ENCODE results near the gene SLC1A3. TPM values are rescaled to one million over a fixed set of nuclear protein-coding genes. Genes with fewer than 3 reads are reported as not detected.
A peak's percentile ranks its signal among the peaks of the same experiment; 100 is the strongest.

The SLC1A3 gene
- total and polyA plus RNA-seq, 10 of the 15 experiments (the other 5 are each of a cell fraction or from before 2014, with no cell fraction given), result 0.23 to 4.4 (median 3.3) TPM

DNA sequence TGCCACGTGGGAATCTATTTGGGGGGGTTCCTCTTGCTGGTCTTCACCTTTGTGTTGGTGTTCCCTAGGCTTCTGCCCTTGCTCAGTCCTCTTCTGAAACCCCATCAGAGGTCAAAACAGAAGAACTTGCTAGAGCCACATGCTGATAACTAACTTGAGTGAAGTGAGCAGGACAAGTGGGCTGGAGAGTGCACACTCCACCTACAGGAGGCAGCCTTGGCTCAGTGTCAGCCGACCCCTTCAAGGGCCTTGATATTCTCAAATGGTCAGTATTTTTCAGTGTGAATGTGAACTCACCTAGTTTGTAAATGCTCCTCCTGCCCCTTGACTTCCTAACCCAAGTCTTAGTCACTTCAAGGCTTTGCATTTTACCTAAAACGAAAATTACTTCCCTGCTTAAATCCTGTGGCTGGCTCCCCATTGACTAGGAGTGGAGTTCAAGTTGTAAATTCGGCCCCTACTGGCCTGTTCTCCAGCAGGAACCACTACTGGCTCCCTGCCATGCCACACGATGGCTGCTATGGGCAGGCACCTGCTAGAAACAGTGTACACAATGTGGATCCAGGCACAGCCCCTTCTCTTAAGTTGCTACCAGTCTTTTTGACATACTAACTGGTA lies 3.6 kb upstream of the SLC1A3 start:
- Histone ChIP-seq H3K27ac (ENCODE audit: control insufficient read depth, insufficient read depth) (no peak overlapping the region), H3K4me1 (ENCODE audit: control insufficient read depth, insufficient read depth, low read length) (no peaks in the 10 kb centered on the region), H3K36me3 (ENCODE audit: control insufficient read depth in 2 of 2, insufficient read depth in 2 of 2, low read length in 1 of 2) (no peaks in the 10 kb centered on the region), H4K20me1 (ENCODE audit: control insufficient read depth, insufficient read depth) (no peaks in the 10 kb centered on the region), H3K4me3 (no peak overlapping the region), H3K9me3 (replicated peaks; ENCODE audit: control insufficient read depth, insufficient read depth, low read length) (no peaks in the 10 kb centered on the region), H3K4me2 (ENCODE audit: control insufficient read depth, insufficient read depth) (no peak overlapping the region), H3K9ac (ENCODE audit: control insufficient read depth, insufficient read depth, low read length) (no peak overlapping the region), H2AFZ (ENCODE audit: control insufficient read depth, low read depth, low read length) (no peak overlapping the region), H3K79me2 (ENCODE audit: control insufficient read depth, insufficient read depth, low read length) (no peaks in the 10 kb centered on the region), H3K27me3 (replicated peaks in 1 of 2; ENCODE audit: control insufficient read depth in 2 of 2, insufficient read depth in 2 of 2, low read length in 1 of 2) (no peaks in the 10 kb centered on the region)
- intact Hi-C loops (cut with micrococcal nuclease; ENCODE audit: unreplicated experiment), result loop anchor here (2.0 kb wide), 1 partner anchor 88 kb away; no protein-coding TSS in a partner anchor
- CTCF ChIA-PET, result interaction anchor here (0.8 kb wide), 1 partner anchor 94 kb away, joined by 3 read pairs; no protein-coding TSS in a partner anchor
- 1% methylated on average over 5 of the region's 5 CpGs for WGBS (ENCODE audit: insufficient coverage, insufficient replicate concordance, low lambda C conversion rate, missing lambda C conversion rate)
- ATAC-seq, result peak; percentile 44
- SMC1A ChIA-PET (ENCODE audit: uncharacterized antibody, unreplicated experiment), result no interaction called here
- no peak for DNase-seq (ENCODE audit: low read depth, low spot score)
- RAD21 ChIA-PET (ENCODE audit: unreplicated experiment), result no interaction called here
- TF ChIP-seq TAF1 (IDR thresholded peaks at IDR 0.05; ENCODE audit: borderline replicate concordance, low read depth, low read length) (no peak), RAD21 (IDR thresholded peaks at IDR 0.05; ENCODE audit: insufficient read depth, low read depth, low read length) (peak; percentile 53; the same call in 1 of the 2 replicates)
- TF ChIP-seq, protein P1, sequence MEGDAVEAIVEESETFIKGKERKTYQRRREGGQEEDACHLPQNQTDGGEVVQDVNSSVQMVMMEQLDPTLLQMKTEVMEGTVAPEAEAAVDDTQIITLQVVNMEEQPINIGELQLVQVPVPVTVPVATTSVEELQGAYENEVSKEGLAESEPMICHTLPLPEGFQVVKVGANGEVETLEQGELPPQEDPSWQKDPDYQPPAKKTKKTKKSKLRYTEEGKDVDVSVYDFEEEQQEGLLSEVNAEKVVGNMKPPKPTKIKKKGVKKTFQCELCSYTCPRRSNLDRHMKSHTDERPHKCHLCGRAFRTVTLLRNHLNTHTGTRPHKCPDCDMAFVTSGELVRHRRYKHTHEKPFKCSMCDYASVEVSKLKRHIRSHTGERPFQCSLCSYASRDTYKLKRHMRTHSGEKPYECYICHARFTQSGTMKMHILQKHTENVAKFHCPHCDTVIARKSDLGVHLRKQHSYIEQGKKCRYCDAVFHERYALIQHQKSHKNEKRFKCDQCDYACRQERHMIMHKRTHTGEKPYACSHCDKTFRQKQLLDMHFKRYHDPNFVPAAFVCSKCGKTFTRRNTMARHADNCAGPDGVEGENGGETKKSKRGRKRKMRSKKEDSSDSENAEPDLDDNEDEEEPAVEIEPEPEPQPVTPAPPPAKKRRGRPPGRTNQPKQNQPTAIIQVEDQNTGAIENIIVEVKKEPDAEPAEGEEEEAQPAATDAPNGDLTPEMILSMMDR (IDR thresholded peaks at IDR 0.05 in 2 of 3, conservative IDR thresholded peaks at IDR 0.05 in 1 of 3; ENCODE audit: control insufficient read depth in 2 of 3, extremely low read depth in 1 of 3, insufficient read depth in 1 of 3, low read depth in 3 of 3, low read length in 3 of 3), result peak; percentile 18 to 32 (median 20); a peak in 3 of 6 replicates
- POLR2A ChIA-PET, result no interaction called here
- BruUV-seq (replicated peaks), result no TSS peak
- in situ Hi-C loops (cut with MboI), result no loop called here
- FAIRE-seq, result no peak

DNA sequence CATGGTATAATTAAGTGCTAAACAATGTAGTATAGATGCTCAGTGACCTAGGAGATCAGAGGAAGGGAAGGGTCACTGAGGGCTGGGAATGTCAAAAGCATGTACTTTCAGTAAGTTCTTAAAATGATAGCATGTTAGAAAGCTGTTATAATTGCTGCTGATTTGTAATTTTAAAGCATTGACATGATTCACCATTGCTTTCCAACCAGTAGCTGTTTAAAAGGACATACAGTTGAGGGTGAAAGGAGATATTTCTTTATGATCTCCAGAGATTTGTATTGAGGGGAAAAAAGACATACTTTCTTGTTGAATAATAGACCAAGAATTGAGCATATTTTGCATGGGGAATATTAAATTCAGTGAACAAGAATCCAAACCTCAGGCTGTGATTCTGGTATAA lies 1.2 kb upstream of the SLC1A3 start:
- TF ChIP-seq KDM1A (IDR thresholded peaks at IDR 0.05; ENCODE audit: borderline replicate concordance) (no peak), EED (IDR thresholded peaks at IDR 0.05; ENCODE audit: low read depth) (no peak), ZNF687 (IDR thresholded peaks at IDR 0.05) (no peak), CBFB (IDR thresholded peaks at IDR 0.05; ENCODE audit: low read depth) (no peak), TBL1XR1 (IDR thresholded peaks at IDR 0.05; ENCODE audit: low read depth, low read length) (no peak), BRCA1 (IDR thresholded peaks at IDR 0.05; ENCODE audit: low read depth, low read length) (no peak)
- BruUV-seq (replicated peaks), result no TSS peak
- FAIRE-seq, result no peak
- ChIA-PET SMC1A (ENCODE audit: uncharacterized antibody, unreplicated experiment) (interaction anchor here (1.0 to 1.4 kb wide), 3 partner anchors 30 to 95 kb away, joined by 3 to 4 read pairs (median 3); no protein-coding TSS in a partner anchor), RAD21 (ENCODE audit: unreplicated experiment) (interaction anchor here (0.6 kb wide), 1 partner anchor 124 kb away, joined by 3 read pairs; no protein-coding TSS in a partner anchor), POLR2A (no interaction called here), CTCF (interaction anchor here (1.8 kb wide), 1 partner anchor 91 kb away, joined by 4 read pairs; no protein-coding TSS in a partner anchor)
- no peaks in the 10 kb centered on the region for H3K36me3 ChIP-seq (ENCODE audit: control insufficient read depth in 2 of 2, insufficient read depth in 2 of 2, low read length in 1 of 2)
- DNase-seq (ENCODE audit: low read depth, low spot score), result no peak
- H3K27ac ChIP-seq (ENCODE audit: control insufficient read depth, insufficient read depth), result no peak overlapping the region
- H2AFZ ChIP-seq (ENCODE audit: control insufficient read depth, low read depth, low read length), result no peak overlapping the region
- H3K9ac ChIP-seq (ENCODE audit: control insufficient read depth, insufficient read depth, low read length), result no peak overlapping the region
- intact Hi-C loops (cut with micrococcal nuclease; ENCODE audit: unreplicated experiment) (no loop called here), in situ Hi-C loops (cut with MboI) (no loop called here)
- no peaks in the 10 kb centered on the region for H3K4me1 ChIP-seq (ENCODE audit: control insufficient read depth, insufficient read depth, low read length)
- no peaks in the 10 kb centered on the region for H4K20me1 ChIP-seq (ENCODE audit: control insufficient read depth, insufficient read depth)
- H3K4me2 ChIP-seq (ENCODE audit: control insufficient read depth, insufficient read depth), result no peak overlapping the region
- H3K4me3 ChIP-seq, result no peak overlapping the region
- H3K27me3 ChIP-seq (replicated peaks in 1 of 2; ENCODE audit: control insufficient read depth in 2 of 2, insufficient read depth in 2 of 2, low read length in 1 of 2), result no peaks in the 10 kb centered on the region
- ATAC-seq, result no peak
- H3K79me2 ChIP-seq (ENCODE audit: control insufficient read depth, insufficient read depth, low read length), result no peaks in the 10 kb centered on the region
- no peaks in the 10 kb centered on the region for H3K9me3 ChIP-seq (replicated peaks; ENCODE audit: control insufficient read depth, insufficient read depth, low read length)
